ENCODE data around the gene NAT8. TPM values are rescaled to one million over a fixed set of nuclear protein-coding genes. Genes with fewer than 3 reads are reported as not detected.
"Not testable (repeated sequence)": the region's sequence is repeated elsewhere in the genome, so short reads cannot be mapped to it uniquely, and the experiment has no call there.

Gene NAT8
- total RNA-seq, 2 experiments from 2014 or later: not detected

GRCh38 chr2:73651591-73652230 is 9.5 kb upstream of the NAT8 start:
- DNase-seq: no peak
- Mint-ChIP-seq H3K27me3 (peaks cover 3% of the 10 kb centered on the region), H3K4me1 (peaks cover 6% of the 10 kb centered on the region), H3K27ac (no peak overlapping the region), H3K4me3 (no peak overlapping the region), H3K9me3 (no peaks in the 10 kb centered on the region), H3K36me3 (no peaks in the 10 kb centered on the region)

- H3K9me3 Mint-ChIP-seq, H3K4me3 Mint-ChIP-seq, H3K36me3 Mint-ChIP-seq, H3K27ac Mint-ChIP-seq, H3K4me1 Mint-ChIP-seq, DNase-seq: not testable (repeated sequence)
- peaks cover 13% of the 10 kb centered on the region for H3K27me3 Mint-ChIP-seq
Observed at GRCh38 chr2:73647690-73648089, 5.5 kb upstream of the NAT8 start.

GRCh38 chr2:73641767-73642062 is 507 bp downstream of the NAT8 start:
- Mint-ChIP-seq H3K4me3 (no peak overlapping the region), H3K9me3 (peaks cover 11% of the 10 kb centered on the region), H3K4me1 (no peaks in the 10 kb centered on the region), H3K27ac (no peak overlapping the region), H3K36me3 (no peaks in the 10 kb centered on the region), H3K27me3 (peaks cover 13% of the 10 kb centered on the region)
- DNase-seq: no peak

GRCh38 chr2:73640946-73641766 is 1.1 kb downstream of the NAT8 start:
- H3K9me3 Mint-ChIP-seq: peaks cover 11% of the 10 kb centered on the region
- no peaks in the 10 kb centered on the region for H3K36me3 Mint-ChIP-seq
- H3K27me3 Mint-ChIP-seq: peaks cover 13% of the 10 kb centered on the region
- no peak for DNase-seq
- H3K4me1 Mint-ChIP-seq: no peaks in the 10 kb centered on the region
- no peak overlapping the region for H3K27ac Mint-ChIP-seq
- H3K4me3 Mint-ChIP-seq: no peak overlapping the region

GRCh38 chr2:73640511-73640911 is 1.7 kb downstream of the NAT8 start:
- DNase-seq: no peak
- peaks cover 13% of the 10 kb centered on the region for H3K27me3 Mint-ChIP-seq
- no peak overlapping the region for H3K27ac Mint-ChIP-seq
- no peak overlapping the region for H3K4me3 Mint-ChIP-seq
- no peaks in the 10 kb centered on the region for H3K36me3 Mint-ChIP-seq
- no peaks in the 10 kb centered on the region for H3K4me1 Mint-ChIP-seq
- peaks cover 11% of the 10 kb centered on the region for H3K9me3 Mint-ChIP-seq

- Mint-ChIP-seq H3K36me3 (no peaks in the 10 kb centered on the region), H3K4me1 (no peaks in the 10 kb centered on the region), H3K27me3 (peaks cover 6% of the 10 kb centered on the region), H3K4me3 (no peak overlapping the region), H3K27ac (no peak overlapping the region), H3K9me3 (peaks cover 11% of the 10 kb centered on the region)
- DNase-seq: no peak
Observed at GRCh38 chr2:73638429-73638828, 3.8 kb downstream of the NAT8 start.

GRCh38 chr2:73636977-73637376 is 5.2 kb downstream of the NAT8 start:
- H3K4me1 Mint-ChIP-seq, H3K4me3 Mint-ChIP-seq, H3K27me3 Mint-ChIP-seq, H3K36me3 Mint-ChIP-seq, DNase-seq, H3K27ac Mint-ChIP-seq: not testable (repeated sequence)
- peaks cover 11% of the 10 kb centered on the region for H3K9me3 Mint-ChIP-seq

GRCh38 chr2:73630662-73631266 is 11.5 kb downstream of the NAT8 start:
- not testable (repeated sequence) for H3K36me3 Mint-ChIP-seq, DNase-seq, H3K4me3 Mint-ChIP-seq, H3K27me3 Mint-ChIP-seq, H3K9me3 Mint-ChIP-seq, H3K4me1 Mint-ChIP-seq, H3K27ac Mint-ChIP-seq

- not testable (repeated sequence) for H3K27me3 Mint-ChIP-seq, H3K4me3 Mint-ChIP-seq, DNase-seq, H3K4me1 Mint-ChIP-seq, H3K36me3 Mint-ChIP-seq, H3K9me3 Mint-ChIP-seq, H3K27ac Mint-ChIP-seq
Observed at GRCh38 chr2:73628493-73628892, 13.7 kb downstream of the NAT8 start.

GRCh38 chr2:73626237-73626636 is 16.0 kb downstream of the NAT8 start:
- not testable (repeated sequence) for H3K4me1 Mint-ChIP-seq, H3K27ac Mint-ChIP-seq

GRCh38 chr2:73624625-73625024 is 17.6 kb downstream of the NAT8 start:
- not testable (repeated sequence) for H3K9me3 Mint-ChIP-seq, DNase-seq, H3K4me3 Mint-ChIP-seq, H3K27me3 Mint-ChIP-seq, H3K4me1 Mint-ChIP-seq, H3K27ac Mint-ChIP-seq, H3K36me3 Mint-ChIP-seq

More at GRCh38 chr2:73626237-73626636, 16.0 kb downstream of the NAT8 start:
- DNase-seq, H3K9me3 Mint-ChIP-seq, H3K36me3 Mint-ChIP-seq, H3K4me3 Mint-ChIP-seq, H3K27me3 Mint-ChIP-seq: not testable (repeated sequence)

- DNase-seq, H3K27me3 Mint-ChIP-seq, H3K27ac Mint-ChIP-seq, H3K9me3 Mint-ChIP-seq, H3K36me3 Mint-ChIP-seq, H3K4me3 Mint-ChIP-seq, H3K4me1 Mint-ChIP-seq: not testable (repeated sequence)
Observed at GRCh38 chr2:73624036-73624435, 18.2 kb downstream of the NAT8 start.

- not testable (repeated sequence) for H3K36me3 Mint-ChIP-seq, H3K4me1 Mint-ChIP-seq, DNase-seq, H3K4me3 Mint-ChIP-seq, H3K27ac Mint-ChIP-seq, H3K9me3 Mint-ChIP-seq, H3K27me3 Mint-ChIP-seq
Observed at GRCh38 chr2:73619925-73620324, 22.3 kb downstream of the NAT8 start.

- Mint-ChIP-seq H3K27ac (no peak overlapping the region), H3K4me3 (no peak overlapping the region), H3K36me3 (peaks cover 5% of the 10 kb centered on the region), H3K4me1 (peaks cover 22% of the 10 kb centered on the region), H3K9me3 (no peaks in the 10 kb centered on the region), H3K27me3 (no peaks in the 10 kb centered on the region)
- DNase-seq: no peak
Observed at GRCh38 chr2:73614997-73615396, 27.2 kb downstream of the NAT8 start.

GRCh38 chr2:73614105-73614504 is 28.1 kb downstream of the NAT8 start:
- H3K9me3 Mint-ChIP-seq: no peaks in the 10 kb centered on the region
- H3K4me3 Mint-ChIP-seq: peak overlapping the region; percentile 23
- H3K27me3 Mint-ChIP-seq: no peaks in the 10 kb centered on the region
- H3K27ac Mint-ChIP-seq: no peak overlapping the region
- peaks cover 24% of the 10 kb centered on the region for H3K4me1 Mint-ChIP-seq
- peaks cover 5% of the 10 kb centered on the region for H3K36me3 Mint-ChIP-seq
- peak; percentile 36 for DNase-seq

GRCh38 chr2:73611867-73612266 is 30.4 kb downstream of the NAT8 start:
- Mint-ChIP-seq H3K27me3 (no peaks in the 10 kb centered on the region), H3K4me1 (peaks cover 24% of the 10 kb centered on the region), H3K9me3 (no peaks in the 10 kb centered on the region)

More at GRCh38 chr2:73611867-73612266, 30.4 kb downstream of the NAT8 start:
- no peak for DNase-seq
- Mint-ChIP-seq H3K36me3 (peaks cover 14% of the 10 kb centered on the region), H3K27ac (no peak overlapping the region), H3K4me3 (no peak overlapping the region)

Measured in activated naive CD8-positive, alpha-beta T cell treated with anti-CD3 and anti-CD28 coated beads for 36 hours (primary cell).